PC-9 (cell line): ENCODE measurements around the gene CPSF4. TPM values are rescaled to one million over a fixed set of nuclear protein-coding genes. Genes with fewer than 3 reads are reported as not detected.

ENCODE experiments used
- BruUV-seq: library from RNA; stranded (reverse); fragments of 400-500 nt; replicated peaks from 2 replicates; lab custom pipeline; 2021; lab: Mats Ljungman, UMichigan
- CTCF ChIA-PET: fragments of 300-600 bp; sonication (Branson Sonifier 250); formaldehyde crosslinking; loops from one replicate; lab custom pipeline; 2022; ENCODE audit warnings: antibody characterized with exemption; lab: Charles Lee
- POLR2A ChIA-PET: fragments of 300-600 bp; sonication (Branson Sonifier 250); formaldehyde crosslinking; loops from one replicate; lab custom pipeline; 2022; ENCODE audit warnings: antibody characterized with exemption; ENCODE audit not compliant: unreplicated experiment; lab: Charles Lee
- DNase-seq, 2 experiments: peaks; one replicate each; pipeline versions ENCODE4 v3.0.0 to v3.0.0-alpha.2; 2015 to 2022; ENCODE audit warnings: mixed read lengths in 1 of 2
- H2AFZ ChIP-seq: fragments of 200-600 bp; sonication (generic); 2 replicates; pipeline ENCODE4 v1.8.1; 2017; ENCODE audit warnings: antibody characterized with exemption
- H3F3A ChIP-seq: fragments of 200-600 bp; sonication (generic); 2 replicates; pipeline ENCODE4 v1.8.1; 2017; ENCODE audit warnings: antibody characterized with exemption, mild to moderate bottlenecking, low read depth; ENCODE audit not compliant: insufficient read depth
- H3K27ac ChIP-seq: fragments of 200-600 bp; sonication (generic); 2 replicates; pipeline ENCODE4 v1.6.1; 2016; ENCODE audit warnings: mixed run types
- H3K27me3 ChIP-seq: fragments of 200-600 bp; sonication (generic); 2 replicates; pipeline ENCODE4 v1.6.1; 2016; ENCODE audit warnings: low read depth, mixed run types; ENCODE audit not compliant: insufficient read depth
- H3K36me3 ChIP-seq: fragments of 200-600 bp; sonication (generic); 2 replicates; pipeline ENCODE4 v1.6.1; 2016; ENCODE audit warnings: low read depth, mixed run types
- H3K4me1 ChIP-seq: fragments of 200-600 bp; sonication (generic); replicated peaks from 2 replicates; pipeline ENCODE4 v1.6.1; 2016; ENCODE audit warnings: mixed run types; ENCODE audit not compliant: insufficient read depth
- H3K4me2 ChIP-seq: fragments of 200-600 bp; sonication (generic); 2 replicates; pipeline ENCODE4 v1.6.1; 2017; ENCODE audit warnings: mixed run types
- H3K4me3 ChIP-seq: fragments of 200-600 bp; sonication (generic); 2 replicates; pipeline ENCODE4 v1.6.1; 2016; ENCODE audit warnings: mixed run types
- H3K79me2 ChIP-seq: fragments of 200-600 bp; sonication (generic); 2 replicates; pipeline ENCODE4 v1.6.1; 2017; ENCODE audit warnings: low read depth, mixed run types
- H3K9me2 ChIP-seq: fragments of 200-600 bp; sonication (generic); 2 replicates; pipeline ENCODE4 v1.8.1; 2017; ENCODE audit warnings: mild to moderate bottlenecking; ENCODE audit not compliant: insufficient read depth
- H3K9me3 ChIP-seq: fragments of 200-600 bp; sonication (generic); 2 replicates; pipeline ENCODE4 v1.8.1; 2016; ENCODE audit warnings: low read depth; ENCODE audit not compliant: insufficient read depth
- H4K20me1 ChIP-seq: fragments of 200-600 bp; sonication (generic); 2 replicates; pipeline ENCODE4 v1.8.1; 2017; ENCODE audit not compliant: insufficient read depth
- EZH2 ChIP-seq: fragments of 200-600 bp; sonication (generic); IDR thresholded peaks from 2 replicates; pipeline ENCODE4 v1.8.0; 2017; ENCODE audit warnings: antibody characterized with exemption, low read depth
- intact Hi-C: fragments of 100-400 bp; cut with micrococcal nuclease; formaldehyde crosslinking; loops from one replicate; pipeline ENCODE4 v1.10.0; 2022; ENCODE audit not compliant: unreplicated experiment
- total RNA-seq: library from RNA; stranded (reverse); gene quantifications from 2 replicates; pipeline ENCODE4 v1.2.3, GENCODE V29; 2021
- TF ChIP-seq, protein P1 (sequence below): fragments of 200-600 bp; sonication (generic); conservative IDR thresholded peaks from 2 replicates; pipeline ENCODE4 v1.6.1; 2017; ENCODE audit warnings: mixed run types, antibody characterized with exemption, mild to moderate bottlenecking, moderate library complexity

CPSF4 gene
- total RNA-seq, 1 experiment from 2014 or later: 69.0 TPM

DNA sequence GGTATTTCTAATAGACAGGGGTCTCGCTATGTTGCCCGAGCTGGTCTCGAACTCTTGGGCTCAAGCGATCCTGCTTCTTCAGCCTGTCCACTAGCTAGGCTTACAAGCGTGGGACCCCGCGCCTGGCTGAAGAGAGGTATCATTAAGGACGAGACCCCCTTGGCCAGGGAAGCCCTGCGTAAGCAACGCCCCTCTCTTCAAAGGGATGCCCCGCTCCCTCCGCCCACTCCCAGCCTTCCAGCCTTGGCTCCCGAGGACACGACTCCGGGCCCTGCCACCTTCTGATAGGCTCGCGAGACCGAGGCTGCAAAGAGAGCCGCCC is 65.5 kb downstream of the CPSF4 start:
- H3K36me3 ChIP-seq: 0 out of 2 replicates have a peak, but pooled peaks cover 3% of the 10 kb centered on the region
- H3K4me1 ChIP-seq: peaks cover 14% of the 10 kb centered on the region
- peak overlapping the region; percentile 84 for H2AFZ ChIP-seq
- peak overlapping the region; percentile 91 for H3K4me2 ChIP-seq
- no peaks in the 10 kb centered on the region for H3K27me3 ChIP-seq
- H3F3A ChIP-seq: 0 out of 2 replicates have a peak, but pooled peaks cover 9% of the 10 kb centered on the region
- H3K79me2 ChIP-seq: peaks cover 35% of the 10 kb centered on the region
- no peaks in the 10 kb centered on the region; the same call in 1 of the 2 replicates for H4K20me1 ChIP-seq
- BruUV-seq: no TSS peak
- CTCF ChIA-PET: no interaction called here
- H3K27ac ChIP-seq: no peak overlapping the region
- H3K9me3 ChIP-seq: no peaks in the 10 kb centered on the region
- POLR2A ChIA-PET: interaction anchor here (0.5 to 1.1 kb wide), 6 partner anchors 10 to 1034 kb away, joined by 3 to 5 read pairs (median 3); partner anchors contain the start of gene ZNF655
- no peaks in the 10 kb centered on the region for H3K9me2 ChIP-seq
- H3K4me3 ChIP-seq: peak overlapping the region; percentile 71
- DNase-seq: peak in 1 of 2 experiments; percentile 90
- TF ChIP-seq, protein P1, sequence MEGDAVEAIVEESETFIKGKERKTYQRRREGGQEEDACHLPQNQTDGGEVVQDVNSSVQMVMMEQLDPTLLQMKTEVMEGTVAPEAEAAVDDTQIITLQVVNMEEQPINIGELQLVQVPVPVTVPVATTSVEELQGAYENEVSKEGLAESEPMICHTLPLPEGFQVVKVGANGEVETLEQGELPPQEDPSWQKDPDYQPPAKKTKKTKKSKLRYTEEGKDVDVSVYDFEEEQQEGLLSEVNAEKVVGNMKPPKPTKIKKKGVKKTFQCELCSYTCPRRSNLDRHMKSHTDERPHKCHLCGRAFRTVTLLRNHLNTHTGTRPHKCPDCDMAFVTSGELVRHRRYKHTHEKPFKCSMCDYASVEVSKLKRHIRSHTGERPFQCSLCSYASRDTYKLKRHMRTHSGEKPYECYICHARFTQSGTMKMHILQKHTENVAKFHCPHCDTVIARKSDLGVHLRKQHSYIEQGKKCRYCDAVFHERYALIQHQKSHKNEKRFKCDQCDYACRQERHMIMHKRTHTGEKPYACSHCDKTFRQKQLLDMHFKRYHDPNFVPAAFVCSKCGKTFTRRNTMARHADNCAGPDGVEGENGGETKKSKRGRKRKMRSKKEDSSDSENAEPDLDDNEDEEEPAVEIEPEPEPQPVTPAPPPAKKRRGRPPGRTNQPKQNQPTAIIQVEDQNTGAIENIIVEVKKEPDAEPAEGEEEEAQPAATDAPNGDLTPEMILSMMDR: no peak
- no peak for TF ChIP-seq EZH2
- intact Hi-C loops: loop anchor here (2.0 kb wide), 1 partner anchor 59 kb away; no protein-coding TSS in a partner anchor

GRCh38 chr7:99504603-99505323 is 66.0 kb downstream of the CPSF4 start, which contains the start of gene ZKSCAN5:
ZKSCAN5 (plus strand) TSS chr7:99504662; CDS start chr7:99506045, 1,383 bp downstream.
- H3K36me3 ChIP-seq: 0 out of 2 replicates have a peak, but pooled peaks cover 3% of the 10 kb centered on the region
- ChIA-PET POLR2A (interaction anchor here (0.6 to 1.1 kb wide), 11 partner anchors 9 to 1747 kb away, joined by 3 to 11 read pairs (median 4); partner anchors contain the start of gene ZNF655), CTCF (no interaction called here)
- no peak within 1 kb of the TSS for H3K27ac ChIP-seq
- no peaks in the 10 kb centered on the region for H4K20me1 ChIP-seq
- peak within 1 kb of the TSS; percentile 71 for H3K4me3 ChIP-seq
- no peaks in the 10 kb centered on the region for H3K9me2 ChIP-seq
- peaks cover 31% of the 10 kb centered on the region for H3K79me2 ChIP-seq
- intact Hi-C loops: loop anchor here (1.0 to 2.0 kb wide), 2 partner anchors 32 to 58 kb away; partner anchors contain the start of gene ZNF789
- no TSS peak for BruUV-seq
- H3K4me2 ChIP-seq: peak within 1 kb of the TSS; percentile 91
- H3K9me3 ChIP-seq: no peaks in the 10 kb centered on the region
- peaks cover 14% of the 10 kb centered on the region for H3K4me1 ChIP-seq
- H3K27me3 ChIP-seq: no peaks in the 10 kb centered on the region
- DNase-seq: peak; percentile 82 to 99
- H3F3A ChIP-seq: 0 out of 2 replicates have a peak, but pooled peaks cover 9% of the 10 kb centered on the region
- peak within 1 kb of the TSS; percentile 84 for H2AFZ ChIP-seq
- TF ChIP-seq, protein P1: no peak; the same call in 1 of the 2 replicates
- TF ChIP-seq EZH2: no peak

DNA sequence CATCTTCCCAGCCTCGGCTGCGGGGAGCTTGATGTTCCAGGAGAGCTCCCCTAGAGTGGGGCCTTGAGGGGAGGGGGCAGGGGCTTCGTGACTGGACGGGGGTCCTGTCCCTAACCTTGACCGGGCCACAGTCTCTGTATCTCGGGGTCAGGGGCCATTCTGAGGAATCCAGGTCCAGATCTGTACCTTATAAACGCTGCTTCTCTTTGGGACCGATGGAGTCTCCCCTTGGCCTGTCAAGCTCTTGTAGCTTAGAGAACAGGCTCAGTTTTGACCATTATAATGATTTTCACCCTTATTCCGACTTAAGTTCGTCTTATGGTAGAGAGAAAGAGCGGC is 66.5 kb downstream of the CPSF4 start:
- peaks cover 14% of the 10 kb centered on the region for H3K4me1 ChIP-seq
- H2AFZ ChIP-seq: peak overlapping the region; percentile 84
- no peaks in the 10 kb centered on the region for H3K9me3 ChIP-seq
- intact Hi-C loops: loop anchor here (1.0 to 2.0 kb wide), 2 partner anchors 33 to 58 kb away; partner anchors contain the start of gene ZNF789
- no peak for DNase-seq
- POLR2A ChIA-PET: interaction anchor here (0.6 to 1.1 kb wide), 7 partner anchors 23 to 1747 kb away, joined by 3 to 11 read pairs (median 4); partner anchors contain the start of gene ZNF655
- BruUV-seq: no TSS peak
- H3K4me2 ChIP-seq: peak overlapping the region; percentile 91
- H3K36me3 ChIP-seq: 0 out of 2 replicates have a peak, but pooled peaks cover 3% of the 10 kb centered on the region
- TF ChIP-seq, protein P1: no peak
- no peak for TF ChIP-seq EZH2
- CTCF ChIA-PET: no interaction called here
- no peaks in the 10 kb centered on the region for H3K9me2 ChIP-seq
- H3K4me3 ChIP-seq: peak overlapping the region; percentile 71
- H4K20me1 ChIP-seq: no peaks in the 10 kb centered on the region
- no peak overlapping the region for H3K27ac ChIP-seq
- H3K27me3 ChIP-seq: no peaks in the 10 kb centered on the region
- peaks cover 32% of the 10 kb centered on the region for H3K79me2 ChIP-seq
- 0 out of 2 replicates have a peak, but pooled peaks cover 9% of the 10 kb centered on the region for H3F3A ChIP-seq

Other genes starting within 250 kb of the CPSF4 start
- gene KPNA7, start 230.8 kb upstream of the CPSF4 start, total RNA-seq: 3.6 and 4.2 TPM in 2 replicates
- gene MYH16, start 166.1 kb upstream of the CPSF4 start, total RNA-seq: 11.7 and 18.0 TPM in 2 replicates
- 274 and 305 TPM in 2 replicates for gene ARPC1A, start 113.0 kb upstream of the CPSF4 start, total RNA-seq
- gene ARPC1B, start 64.2 kb upstream of the CPSF4 start, total RNA-seq: 276 and 289 TPM in 2 replicates
- 141 and 180 TPM in 2 replicates for gene PDAP1, start 30.3 kb upstream of the CPSF4 start, total RNA-seq
- 167 and 178 TPM in 2 replicates for gene BUD31, start 30.0 kb upstream of the CPSF4 start, total RNA-seq
- gene PTCD1, start 145 bp upstream of the CPSF4 start, total RNA-seq: 8.0 and 8.8 TPM in 2 replicates
- 251 and 660 TPM in 2 replicates for gene ATP5MF, start 27.2 kb downstream of the CPSF4 start, total RNA-seq
- gene ZNF789, start 33.9 kb downstream of the CPSF4 start, total RNA-seq: 30.8 and 38.8 TPM in 2 replicates
- gene ZNF394, start 61.3 kb downstream of the CPSF4 start, total RNA-seq: 21.1 and 34.1 TPM in 2 replicates
- gene ZKSCAN5, start 65.7 kb downstream of the CPSF4 start, total RNA-seq: 10.0 and 13.2 TPM in 2 replicates
- 6.9 and 7.1 TPM in 2 replicates for gene FAM200A, start 113.2 kb downstream of the CPSF4 start, total RNA-seq
- gene ZNF655, start 119.7 kb downstream of the CPSF4 start, total RNA-seq: 75.6 and 83.0 TPM in 2 replicates
- 1.5 and 1.8 TPM in 2 replicates for gene TMEM225B, start 159.3 kb downstream of the CPSF4 start, total RNA-seq
- 20.5 and 21.8 TPM in 2 replicates for gene ZSCAN25, start 178.0 kb downstream of the CPSF4 start, total RNA-seq
- 2.0 and 3.2 TPM in 2 replicates for gene CYP3A5, start 241.1 kb downstream of the CPSF4 start, total RNA-seq